ENCODE results near the gene NDRG3.

Gene NDRG3

DNA sequence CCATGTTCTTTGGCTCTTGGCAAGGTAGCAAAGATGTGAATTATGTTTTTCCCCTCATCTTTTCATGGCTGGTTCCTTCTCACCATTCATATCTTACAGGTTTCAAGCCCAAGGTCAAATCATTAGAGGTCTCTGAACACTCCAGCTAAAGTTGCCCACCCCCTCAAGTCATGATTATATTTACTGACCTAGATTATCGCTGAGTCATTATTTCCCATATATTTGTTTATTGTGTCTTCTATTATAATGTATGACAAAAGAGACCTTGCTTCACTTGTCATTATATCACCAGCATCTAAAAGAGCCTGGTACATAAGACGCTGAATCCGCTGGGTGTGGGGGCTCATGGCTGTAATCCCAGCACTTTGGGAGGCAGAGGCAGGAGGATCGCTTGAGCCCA lies 15.2 kb upstream of the NDRG3 start:
- Histone ChIP-seq H3K79me2 (ENCODE audit: control insufficient read depth, insufficient read depth, low read length, unreplicated experiment) (no peaks in the 10 kb centered on the region), H2AFZ (ENCODE audit: low read length, unreplicated experiment) (no peak overlapping the region), H3K36me3 (ENCODE audit: insufficient read depth, low read length) (peaks cover 20% of the 10 kb centered on the region; the same call in 1 of the 2 replicates), H3K4me1 (ENCODE audit: control insufficient read depth, insufficient read depth, low read length, unreplicated experiment) (peaks cover 4% of the 10 kb centered on the region), H3K27me3 (ENCODE audit: insufficient read depth, low read length) (no peaks in the 10 kb centered on the region), H3K4me3 (ENCODE audit: low read depth, low read length) (no peak overlapping the region), H3K27ac (ENCODE audit: low read depth, low read length) (peak overlapping the region; percentile 53)

- H2AFZ ChIP-seq (ENCODE audit: low read length, unreplicated experiment) = no peak overlapping the region
- H3K4me3 ChIP-seq (ENCODE audit: low read depth, low read length) = no peak overlapping the region
- no peaks in the 10 kb centered on the region for H3K27me3 ChIP-seq (ENCODE audit: insufficient read depth, low read length)
- H3K4me1 ChIP-seq (ENCODE audit: control insufficient read depth, insufficient read depth, low read length, unreplicated experiment) = peaks cover 4% of the 10 kb centered on the region
- H3K36me3 ChIP-seq (ENCODE audit: insufficient read depth, low read length) = peaks cover 20% of the 10 kb centered on the region; the same call in 1 of the 2 replicates
- no peaks in the 10 kb centered on the region for H3K79me2 ChIP-seq (ENCODE audit: control insufficient read depth, insufficient read depth, low read length, unreplicated experiment)
- H3K27ac ChIP-seq (ENCODE audit: low read depth, low read length) = peak overlapping the region; percentile 53
Measured at GRCh38 chr20:36760647-36761046, 14.8 kb upstream of the NDRG3 start.

GRCh38 chr20:36758276-36758675 lies 12.4 kb upstream of the NDRG3 start:
- Histone ChIP-seq H3K4me3 (ENCODE audit: low read depth, low read length) (no peak overlapping the region), H2AFZ (ENCODE audit: low read length, unreplicated experiment) (no peak overlapping the region), H3K79me2 (ENCODE audit: control insufficient read depth, insufficient read depth, low read length, unreplicated experiment) (no peaks in the 10 kb centered on the region), H3K27ac (ENCODE audit: low read depth, low read length) (no peak overlapping the region), H3K27me3 (ENCODE audit: insufficient read depth, low read length) (no peaks in the 10 kb centered on the region), H3K36me3 (ENCODE audit: insufficient read depth, low read length) (peaks cover 14% of the 10 kb centered on the region; the same call in 1 of the 2 replicates), H3K4me1 (ENCODE audit: control insufficient read depth, insufficient read depth, low read length, unreplicated experiment) (peaks cover 10% of the 10 kb centered on the region)

GRCh38 chr20:36756496-36756895 lies 10.6 kb upstream of the NDRG3 start:
- Histone ChIP-seq H3K4me1 (ENCODE audit: control insufficient read depth, insufficient read depth, low read length, unreplicated experiment) (peaks cover 10% of the 10 kb centered on the region), H3K4me3 (ENCODE audit: low read depth, low read length) (no peak overlapping the region), H3K36me3 (ENCODE audit: insufficient read depth, low read length) (peaks cover 16% of the 10 kb centered on the region), H3K79me2 (ENCODE audit: control insufficient read depth, insufficient read depth, low read length, unreplicated experiment) (no peaks in the 10 kb centered on the region), H2AFZ (ENCODE audit: low read length, unreplicated experiment) (no peak overlapping the region), H3K27ac (ENCODE audit: low read depth, low read length) (no peak overlapping the region), H3K27me3 (ENCODE audit: insufficient read depth, low read length) (no peaks in the 10 kb centered on the region)

DNA sequence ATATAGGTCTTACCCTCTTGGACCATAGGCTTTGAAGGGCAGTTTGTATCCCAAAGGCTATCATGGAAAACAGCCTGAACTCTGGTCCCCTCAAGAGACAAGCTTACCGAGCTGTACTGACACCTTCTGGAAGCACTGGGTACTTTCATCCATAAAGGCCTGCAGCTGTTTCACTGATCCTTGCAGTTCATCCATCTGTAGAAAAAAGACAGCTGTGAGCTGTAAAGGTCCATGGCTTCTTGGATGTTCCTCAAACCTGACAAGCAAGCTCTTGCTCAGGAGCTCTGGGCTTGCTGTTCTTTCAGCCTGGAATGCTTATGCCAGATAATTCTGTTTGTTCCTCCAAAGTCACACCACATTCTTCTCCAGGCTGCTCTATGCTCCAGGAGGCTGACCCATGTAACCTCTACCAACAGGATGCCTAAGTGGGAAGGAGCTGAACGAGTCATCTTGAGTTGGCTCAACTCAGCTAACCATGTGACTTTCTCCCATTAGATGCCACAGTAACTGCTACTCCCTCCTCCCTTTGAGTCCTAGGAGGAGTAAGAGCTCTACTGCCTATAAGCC lies 8.8 kb upstream of the NDRG3 start:
- Histone ChIP-seq H3K27ac (ENCODE audit: low read depth, low read length) (peak overlapping the region; percentile 52; the same call in 1 of the 2 replicates), H2AFZ (ENCODE audit: low read length, unreplicated experiment) (no peak overlapping the region), H3K4me1 (ENCODE audit: control insufficient read depth, insufficient read depth, low read length, unreplicated experiment) (peaks cover 6% of the 10 kb centered on the region), H3K79me2 (ENCODE audit: control insufficient read depth, insufficient read depth, low read length, unreplicated experiment) (no peaks in the 10 kb centered on the region), H3K27me3 (ENCODE audit: insufficient read depth, low read length) (no peaks in the 10 kb centered on the region), H3K36me3 (ENCODE audit: insufficient read depth, low read length) (peaks cover 16% of the 10 kb centered on the region), H3K4me3 (ENCODE audit: low read depth, low read length) (no peak overlapping the region)

GRCh38 chr20:36752582-36752981 lies 6.7 kb upstream of the NDRG3 start:
- Histone ChIP-seq H3K36me3 (ENCODE audit: insufficient read depth, low read length) (peaks cover 10% of the 10 kb centered on the region), H2AFZ (ENCODE audit: low read length, unreplicated experiment) (no peak overlapping the region), H3K27me3 (ENCODE audit: insufficient read depth, low read length) (no peaks in the 10 kb centered on the region), H3K4me3 (ENCODE audit: low read depth, low read length) (no peak overlapping the region), H3K4me1 (ENCODE audit: control insufficient read depth, insufficient read depth, low read length, unreplicated experiment) (peaks cover 6% of the 10 kb centered on the region), H3K79me2 (ENCODE audit: control insufficient read depth, insufficient read depth, low read length, unreplicated experiment) (no peaks in the 10 kb centered on the region), H3K27ac (ENCODE audit: low read depth, low read length) (no peak overlapping the region)

DNA sequence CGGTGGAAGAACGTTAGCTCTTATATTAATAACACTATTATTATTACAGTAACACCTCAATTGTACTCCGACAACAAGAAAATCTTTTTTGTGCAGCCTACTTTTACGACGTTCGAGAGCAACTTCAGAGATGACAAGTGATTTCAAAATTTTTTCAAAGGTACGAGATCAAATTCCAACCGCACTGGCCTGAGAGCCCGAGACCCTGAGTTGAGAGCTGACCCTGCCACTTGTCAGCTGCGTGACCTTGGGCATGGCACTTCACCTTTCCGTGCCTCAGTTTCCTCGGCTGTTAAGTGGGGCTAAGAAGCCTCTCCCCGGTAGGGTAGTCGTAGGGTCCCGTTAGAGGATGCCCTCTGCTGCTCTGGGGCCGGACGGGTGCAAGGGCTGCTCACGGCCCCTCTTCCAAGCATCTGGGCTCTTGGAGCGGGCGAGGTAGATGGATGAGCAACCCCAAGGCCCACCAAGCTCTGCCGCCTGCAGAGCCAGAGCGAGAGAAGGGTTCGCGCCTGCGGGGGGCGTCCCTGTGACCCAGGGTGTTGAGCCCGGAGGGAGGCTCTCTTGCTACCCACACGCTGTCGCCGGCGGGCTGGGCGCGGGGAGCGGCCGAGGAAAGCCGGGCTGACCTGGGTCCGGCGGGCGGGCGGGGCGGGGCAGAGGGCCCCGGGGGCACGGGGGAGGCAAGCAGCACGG lies 510 bp downstream of the NDRG3 start:
- Histone ChIP-seq H3K4me3 (ENCODE audit: low read depth, low read length) (peak overlapping the region; percentile 79), H3K36me3 (ENCODE audit: insufficient read depth, low read length) (no peaks in the 10 kb centered on the region), H3K27me3 (ENCODE audit: insufficient read depth, low read length) (no peaks in the 10 kb centered on the region), H3K4me1 (ENCODE audit: control insufficient read depth, insufficient read depth, low read length, unreplicated experiment) (peaks cover 14% of the 10 kb centered on the region), H2AFZ (ENCODE audit: low read length, unreplicated experiment) (peak overlapping the region; percentile 55), H3K79me2 (ENCODE audit: control insufficient read depth, insufficient read depth, low read length, unreplicated experiment) (no peaks in the 10 kb centered on the region), H3K27ac (ENCODE audit: low read depth, low read length) (no peak overlapping the region)

- H3K4me3 ChIP-seq (ENCODE audit: low read depth, low read length) = peak overlapping the region; percentile 79
- H3K4me1 ChIP-seq (ENCODE audit: control insufficient read depth, insufficient read depth, low read length, unreplicated experiment) = peaks cover 14% of the 10 kb centered on the region
- H2AFZ ChIP-seq (ENCODE audit: low read length, unreplicated experiment) = peak overlapping the region; percentile 55
- 0 out of 2 replicates have a peak overlapping the region, but pooled peaks have one; percentile 12 for H3K27ac ChIP-seq (ENCODE audit: low read depth, low read length)
- H3K27me3 ChIP-seq (ENCODE audit: insufficient read depth, low read length) = no peaks in the 10 kb centered on the region
- no peaks in the 10 kb centered on the region for H3K79me2 ChIP-seq (ENCODE audit: control insufficient read depth, insufficient read depth, low read length, unreplicated experiment)
- no peaks in the 10 kb centered on the region for H3K36me3 ChIP-seq (ENCODE audit: insufficient read depth, low read length)
Measured at GRCh38 chr20:36744764-36745191, 1.1 kb downstream of the NDRG3 start.

- Histone ChIP-seq H2AFZ (ENCODE audit: low read length, unreplicated experiment) (peak overlapping the region; percentile 55), H3K4me3 (ENCODE audit: low read depth, low read length) (peak overlapping the region; percentile 79), H3K79me2 (ENCODE audit: control insufficient read depth, insufficient read depth, low read length, unreplicated experiment) (no peaks in the 10 kb centered on the region), H3K4me1 (ENCODE audit: control insufficient read depth, insufficient read depth, low read length, unreplicated experiment) (peaks cover 14% of the 10 kb centered on the region), H3K27me3 (ENCODE audit: insufficient read depth, low read length) (no peaks in the 10 kb centered on the region), H3K27ac (ENCODE audit: low read depth, low read length) (0 out of 2 replicates have a peak overlapping the region, but pooled peaks have one; percentile 12), H3K36me3 (ENCODE audit: insufficient read depth, low read length) (no peaks in the 10 kb centered on the region)
Measured at GRCh38 chr20:36744243-36744642, 1.6 kb downstream of the NDRG3 start.

DNA sequence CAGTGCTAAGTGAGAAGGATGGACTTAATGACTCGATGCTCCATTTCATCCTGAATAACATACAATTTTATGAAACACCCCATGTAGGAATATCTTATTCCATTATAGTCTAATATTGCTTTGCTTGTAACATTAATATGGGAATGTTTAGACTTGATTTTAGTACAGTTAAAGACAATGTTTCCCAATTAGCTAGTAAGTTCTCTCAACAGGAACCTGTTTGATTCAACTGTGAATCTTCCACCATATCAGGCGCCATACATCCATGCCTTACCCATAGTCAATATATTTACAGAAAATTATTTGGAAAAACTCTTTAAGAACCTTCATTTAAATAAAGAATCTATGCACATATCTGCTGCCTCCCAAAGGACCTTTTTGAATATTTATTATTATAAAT lies 3.3 kb downstream of the NDRG3 start:
- no peak overlapping the region for H2AFZ ChIP-seq (ENCODE audit: low read length, unreplicated experiment)
- H3K36me3 ChIP-seq (ENCODE audit: insufficient read depth, low read length) = no peaks in the 10 kb centered on the region
- no peaks in the 10 kb centered on the region for H3K79me2 ChIP-seq (ENCODE audit: control insufficient read depth, insufficient read depth, low read length, unreplicated experiment)
- peaks cover 14% of the 10 kb centered on the region for H3K4me1 ChIP-seq (ENCODE audit: control insufficient read depth, insufficient read depth, low read length, unreplicated experiment)
- no peaks in the 10 kb centered on the region for H3K27me3 ChIP-seq (ENCODE audit: insufficient read depth, low read length)
- H3K4me3 ChIP-seq (ENCODE audit: low read depth, low read length) = no peak overlapping the region
- no peak overlapping the region for H3K27ac ChIP-seq (ENCODE audit: low read depth, low read length)

DNA sequence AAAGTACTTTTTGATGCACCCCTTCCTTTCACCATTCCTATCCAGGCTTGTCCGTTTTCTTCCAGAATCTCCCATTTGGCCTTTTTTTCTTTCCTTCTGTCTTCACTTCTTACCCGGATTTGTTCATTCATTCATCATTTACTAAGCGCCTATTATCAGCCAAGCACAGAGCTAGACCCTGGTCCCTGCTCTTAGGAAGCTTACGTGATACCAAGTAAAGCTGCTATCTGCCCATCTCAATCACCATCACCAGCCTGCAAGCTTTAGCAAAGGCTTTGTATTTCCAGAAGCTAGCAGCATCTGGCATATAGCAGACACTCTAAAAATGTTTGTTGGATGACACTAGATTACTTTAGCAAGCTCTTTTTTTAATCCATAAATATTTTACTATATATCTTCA lies 4.8 kb downstream of the NDRG3 start:
- Histone ChIP-seq H3K4me1 (ENCODE audit: control insufficient read depth, insufficient read depth, low read length, unreplicated experiment) (peaks cover 14% of the 10 kb centered on the region), H2AFZ (ENCODE audit: low read length, unreplicated experiment) (no peak overlapping the region), H3K27ac (ENCODE audit: low read depth, low read length) (no peak overlapping the region), H3K27me3 (ENCODE audit: insufficient read depth, low read length) (no peaks in the 10 kb centered on the region), H3K36me3 (ENCODE audit: insufficient read depth, low read length) (no peaks in the 10 kb centered on the region), H3K79me2 (ENCODE audit: control insufficient read depth, insufficient read depth, low read length, unreplicated experiment) (no peaks in the 10 kb centered on the region), H3K4me3 (ENCODE audit: low read depth, low read length) (no peak overlapping the region)
